T-helper 1 cell treated with Interleukin-12 subunit alpha and Interleukin-12 subunit beta and Interleukin-4 antibody, amounts not matched to agents 30 ng/mL and 1 ng/mL, for 36 hours (primary cell): ENCODE data around the gene BDP1. TPM values are rescaled to one million over a fixed set of nuclear protein-coding genes. Genes with fewer than 3 reads are reported as not detected.
"Not testable (repeated sequence)": the region's sequence is repeated elsewhere in the genome, so short reads cannot be mapped to it uniquely, and the experiment has no call there.

Source experiments
- intact Hi-C: fragments of 100-400 bp; cut with micrococcal nuclease; formaldehyde crosslinking; loops from one replicate; pipeline ENCODE4 v1.15.1; 2024
- total RNA-seq: library from RNA; stranded (reverse); gene quantifications from 2 replicates; pipeline ENCODE4 v1.2.3, GENCODE V29; 2022

The BDP1 gene
- total RNA-seq, 1 donor from 2014 or later, result 35.2 TPM

DNA sequence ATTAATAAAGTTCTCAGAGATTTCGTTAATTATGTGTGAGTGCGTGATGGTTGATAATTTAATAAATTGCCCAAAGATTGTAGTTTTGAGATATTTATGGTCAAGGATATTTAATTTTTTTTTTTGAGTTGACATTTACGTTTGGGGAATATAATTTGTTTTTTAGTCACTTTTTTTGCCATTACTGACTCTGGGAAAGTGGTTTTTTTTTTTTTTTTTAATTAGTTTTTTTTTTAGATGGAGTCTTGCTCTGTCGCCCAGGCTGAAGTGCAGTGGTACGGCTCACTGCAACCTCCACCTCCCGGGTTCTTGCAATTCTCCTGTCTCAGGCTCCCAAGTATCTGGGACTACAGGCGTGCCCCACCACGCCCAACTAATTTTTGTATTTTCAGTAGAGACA, 1.7 kb downstream of the BDP1 start:
- intact Hi-C loops, result loop anchor here (5.0 kb wide), 3 partner anchors 75 to 1390 kb away; no protein-coding TSS in a partner anchor

DNA sequence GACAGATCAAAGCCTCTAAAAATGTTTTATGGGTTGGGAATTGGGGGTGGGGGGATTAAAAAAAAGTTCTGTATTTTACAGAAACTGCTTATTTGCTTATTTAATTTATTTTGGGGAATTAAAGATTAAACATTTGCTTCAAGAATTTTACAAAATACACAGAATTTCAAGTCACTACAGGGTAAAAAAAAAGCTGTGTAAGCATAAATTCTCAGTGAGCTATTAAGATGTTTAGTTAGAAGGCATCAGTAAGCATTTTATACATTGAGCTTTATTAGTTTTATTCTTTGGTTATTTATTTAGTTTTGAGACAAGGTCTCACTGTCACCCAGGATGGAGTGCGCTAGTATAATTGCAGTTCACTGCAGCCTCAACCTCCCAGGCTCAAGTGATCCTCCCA, 5.2 kb downstream of the BDP1 start:
- intact Hi-C loops, result no loop called here

- intact Hi-C loops, result no loop called here
These were observed 5.9 kb downstream of the BDP1 start for GRCh38 chr5:71461360-71461759.

- intact Hi-C loops, result no loop called here
These were observed 15.7 kb downstream of the BDP1 start for GRCh38 chr5:71471193-71471592.

DNA sequence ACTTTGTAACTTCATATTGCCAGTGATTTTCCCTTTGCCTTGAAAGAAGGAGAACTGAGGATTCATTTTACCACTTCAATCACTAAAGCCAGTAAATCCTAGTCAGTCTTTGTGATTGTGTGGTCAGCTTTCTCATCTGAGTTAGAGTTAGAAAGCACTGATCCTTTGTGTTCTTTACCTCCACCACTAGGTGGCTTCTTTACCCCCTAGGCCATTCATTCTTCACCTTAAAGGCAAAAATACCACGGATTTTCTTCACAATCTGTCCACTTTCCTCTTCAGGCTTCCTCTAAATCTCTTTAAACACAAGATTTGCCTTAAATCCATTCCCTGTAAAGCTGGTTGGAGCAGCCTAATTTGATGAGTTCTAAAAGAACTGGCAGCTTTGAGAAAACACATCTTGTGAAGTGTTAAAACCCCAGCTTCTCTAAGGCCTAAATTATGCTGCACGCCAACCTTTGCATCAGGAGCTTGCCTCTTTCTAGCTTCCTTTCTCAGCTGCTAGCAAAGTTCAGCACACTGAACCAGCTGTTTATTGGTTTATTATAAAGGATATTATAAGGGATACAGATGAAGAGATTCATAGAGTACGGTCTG, 20.4 kb downstream of the BDP1 start:
- intact Hi-C loops, result loop anchor here (1.0 to 5.0 kb wide), 6 partner anchors 20 to 831 kb away; no protein-coding TSS in a partner anchor

DNA sequence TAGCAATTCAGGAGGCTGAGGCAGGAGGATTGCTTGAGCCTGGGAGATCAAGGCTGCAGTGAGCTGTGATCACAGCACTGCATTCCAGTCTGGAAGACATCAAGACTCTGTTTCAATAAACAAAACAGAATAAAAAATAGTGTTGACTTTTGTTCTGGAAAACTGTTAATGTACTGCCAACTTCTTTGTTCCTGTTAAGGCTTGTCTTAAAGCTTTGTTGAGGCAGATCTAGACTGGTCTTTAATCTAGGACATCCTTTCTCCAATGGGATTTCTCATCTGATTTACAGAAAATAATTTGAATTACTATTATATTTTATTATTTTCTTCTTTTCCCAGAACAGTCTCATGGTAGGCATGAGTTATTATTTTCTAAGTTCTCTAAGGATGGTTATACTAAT, 26.0 kb downstream of the BDP1 start:
- intact Hi-C loops, result no loop called here

DNA sequence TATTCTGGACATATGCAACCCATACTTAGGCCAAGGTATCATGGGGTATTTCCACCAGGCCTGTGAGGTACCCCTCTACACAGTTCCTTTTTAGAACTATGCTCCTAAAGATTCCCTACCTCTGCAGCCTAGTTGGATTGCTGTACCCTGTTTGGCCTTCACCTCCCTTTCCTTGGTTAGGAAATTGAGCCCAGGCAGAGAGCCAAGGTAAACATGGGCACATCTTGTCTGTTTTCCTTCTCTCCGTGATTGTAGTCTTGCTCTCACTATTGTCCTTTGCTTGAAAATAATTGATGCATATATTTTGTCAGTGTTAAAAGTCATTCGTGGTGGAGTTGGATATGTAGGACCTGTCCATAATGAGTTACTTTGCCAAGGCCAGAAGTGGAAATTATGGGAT, 26.7 kb downstream of the BDP1 start:
- intact Hi-C loops, result no loop called here

DNA sequence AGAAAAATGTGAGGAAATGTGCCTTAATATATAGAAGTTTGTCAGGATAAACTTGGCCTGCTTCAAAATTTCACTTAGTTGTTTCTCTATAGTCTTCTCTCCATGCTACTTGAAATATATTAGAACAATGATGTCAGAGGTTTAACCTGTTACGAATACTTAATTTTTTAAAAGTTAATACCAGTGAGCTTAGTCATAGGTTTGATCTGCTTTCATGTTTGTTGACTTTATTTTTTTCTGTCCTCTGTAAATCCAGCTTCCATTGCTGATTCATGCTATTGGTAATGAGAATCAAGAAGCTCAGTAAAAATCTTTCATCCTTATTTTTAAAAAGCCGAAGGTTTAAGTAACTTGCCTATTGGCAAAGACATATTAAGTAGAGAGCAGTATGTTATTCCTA, 27.9 kb downstream of the BDP1 start:
- intact Hi-C loops, result no loop called here

GRCh38 chr5:71492817-71493615, 37.6 kb downstream of the BDP1 start:
- intact Hi-C loops, result no loop called here

DNA sequence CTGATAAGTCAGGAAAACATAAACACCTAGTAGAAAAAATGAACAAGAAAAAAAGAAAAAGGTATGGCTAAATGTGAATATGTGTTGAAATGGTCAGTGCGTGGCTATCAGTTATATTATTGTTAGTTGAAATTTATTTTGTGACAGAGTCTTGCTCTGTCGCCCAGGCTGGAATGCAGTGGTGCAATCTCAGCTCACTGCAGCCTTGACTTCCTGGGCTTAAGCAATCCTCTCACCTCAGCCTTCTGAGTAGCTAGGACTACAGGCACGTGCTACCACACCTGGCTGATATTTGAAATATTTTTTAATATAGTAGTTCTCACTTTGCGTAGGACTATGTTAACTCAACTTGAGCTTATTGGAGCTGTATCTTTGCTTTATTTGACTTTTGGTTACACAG, 38.8 kb downstream of the BDP1 start:
- intact Hi-C loops, result not testable (repeated sequence)

DNA sequence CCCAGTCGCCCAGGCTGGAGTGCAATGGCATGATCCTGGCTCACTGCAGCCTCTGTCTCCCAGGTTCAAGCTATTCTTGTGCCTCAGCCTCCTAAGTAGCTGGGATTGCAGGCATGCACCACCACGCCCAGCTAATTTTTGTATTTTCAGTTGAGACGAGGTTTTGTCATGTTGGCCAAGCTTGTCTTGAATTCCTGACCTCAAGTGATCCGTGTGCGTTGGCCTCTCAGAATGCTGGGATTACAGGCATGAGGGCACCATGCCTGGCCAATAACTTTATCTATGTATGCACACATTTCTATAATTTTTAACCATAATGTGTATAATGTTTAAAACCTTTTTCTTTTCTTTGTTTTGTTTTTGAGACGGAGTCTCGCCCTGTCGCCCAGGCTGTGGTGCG, 43.3 kb downstream of the BDP1 start:
- intact Hi-C loops, result not testable (repeated sequence)

GRCh38 chr5:71503536-71503935, 48.1 kb downstream of the BDP1 start:
- intact Hi-C loops, result no loop called here

- intact Hi-C loops, result no loop called here
These were observed 66.7 kb downstream of the BDP1 start for GRCh38 chr5:71522151-71522550.

DNA sequence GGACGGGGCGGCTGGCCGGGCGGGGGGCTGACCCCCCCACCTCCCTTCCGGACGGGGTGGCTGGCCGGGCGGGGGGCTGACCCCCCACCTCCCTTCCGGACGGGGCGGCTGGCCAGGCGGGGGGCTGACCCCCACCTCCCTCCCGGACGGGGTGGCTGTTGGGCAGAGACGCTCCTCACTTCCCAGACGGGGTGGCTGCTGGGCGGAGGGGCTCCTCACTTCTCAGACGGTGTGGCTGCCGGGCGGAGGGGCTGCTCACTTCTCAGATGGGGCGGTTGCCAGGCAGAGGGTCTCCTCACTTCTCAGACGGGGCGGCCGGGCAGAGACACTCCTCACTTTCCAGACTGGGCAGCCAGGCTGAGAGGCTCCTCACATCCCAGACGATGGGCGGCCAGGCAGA, 70.2 kb downstream of the BDP1 start:
- intact Hi-C loops, result not testable (repeated sequence)

DNA sequence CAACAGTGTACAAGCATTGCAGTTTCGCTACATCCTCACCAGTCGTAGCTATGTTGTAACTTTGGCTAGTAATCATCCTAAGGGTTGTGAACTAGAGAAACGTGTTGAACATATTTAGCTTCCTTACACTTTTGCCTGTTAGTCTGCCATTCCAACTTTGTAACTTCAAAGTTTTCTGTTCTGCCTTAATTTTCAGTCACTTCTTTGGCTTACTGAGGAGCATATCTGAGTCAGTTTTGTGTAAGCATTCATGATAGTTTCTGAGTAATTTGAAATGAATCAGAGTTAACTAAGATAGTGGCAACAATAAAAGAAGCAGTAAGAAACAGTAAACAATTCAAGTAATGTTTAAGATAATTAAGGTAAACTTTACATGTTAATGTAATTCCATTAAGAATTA, 72.8 kb downstream of the BDP1 start:
- intact Hi-C loops, result no loop called here

- intact Hi-C loops, result loop anchor here (5.0 kb wide), 1 partner anchor 72 kb away; the partner anchor contains the start of gene BDP1
These were observed 74.2 kb downstream of the BDP1 start for GRCh38 chr5:71529682-71530081.

DNA sequence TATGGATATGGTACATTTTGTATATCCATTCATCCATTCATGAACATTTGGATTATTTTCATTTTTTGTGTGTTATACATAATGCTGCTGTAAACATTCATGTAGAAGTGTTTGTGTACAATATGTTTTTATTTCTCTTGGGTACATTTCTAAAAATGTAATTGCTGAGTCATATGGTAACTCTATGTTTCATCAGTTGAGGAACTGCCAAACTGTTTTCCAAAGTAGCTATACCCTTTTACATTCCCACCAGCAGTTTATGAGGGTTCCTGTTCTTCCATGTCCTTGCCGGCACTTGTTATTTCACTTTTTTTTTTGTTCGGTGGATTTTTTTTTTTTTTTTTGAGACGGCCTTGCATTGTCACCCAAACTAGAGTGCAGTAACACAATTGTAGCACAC, 77.7 kb downstream of the BDP1 start:
- intact Hi-C loops, result loop anchor here (1.0 to 5.0 kb wide), 3 partner anchors 54 to 76 kb away; partner anchors contain the start of genes BDP1 and MCCC2

DNA sequence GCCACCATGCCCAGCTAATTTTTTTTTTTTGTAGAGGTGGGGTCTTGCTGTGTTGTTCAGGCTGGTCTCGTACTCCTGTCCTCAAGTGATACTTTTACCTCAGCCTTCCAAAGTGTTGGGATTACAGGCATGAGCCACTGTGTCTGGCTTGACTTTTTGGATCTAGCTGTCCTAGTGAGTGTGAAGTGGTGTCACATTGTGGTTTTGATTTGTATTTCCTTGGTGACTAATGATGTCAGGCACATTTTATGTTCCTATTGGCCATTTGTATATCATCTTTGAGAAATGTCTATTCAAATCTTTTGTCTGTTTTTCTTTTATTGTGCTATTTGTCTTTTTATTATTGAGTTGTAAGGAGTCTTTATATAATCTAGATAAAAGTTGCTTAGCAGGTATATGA, 78.2 kb downstream of the BDP1 start:
- intact Hi-C loops, result loop anchor here (1.0 to 5.0 kb wide), 3 partner anchors 53 to 76 kb away; partner anchors contain the start of genes BDP1 and MCCC2

DNA sequence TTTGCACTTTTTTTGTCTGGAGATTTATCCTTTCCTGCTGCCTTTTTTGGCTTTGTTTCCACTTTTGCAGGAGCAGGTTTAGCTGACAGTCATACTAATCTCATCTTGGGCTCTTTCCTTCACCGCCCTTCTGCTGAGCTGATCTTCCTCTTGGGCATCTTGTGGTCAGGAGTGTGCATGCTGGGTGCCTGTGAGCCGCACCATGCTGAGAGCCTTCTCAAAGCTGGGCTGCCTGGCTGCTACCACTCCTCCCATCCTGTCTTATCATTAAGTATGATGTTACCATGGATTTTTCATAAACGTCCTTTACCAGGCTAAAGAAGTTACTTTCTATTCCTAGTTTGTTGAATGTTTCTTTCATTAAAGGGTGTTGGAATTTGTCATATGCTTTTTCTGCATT, 82.2 kb downstream of the BDP1 start:
- intact Hi-C loops, result loop anchor here (5.0 kb wide), 1 partner anchor 60 kb away; no protein-coding TSS in a partner anchor

GRCh38 chr5:71550885-71551284, 95.4 kb downstream of the BDP1 start:
- intact Hi-C loops, result not testable (repeated sequence)

DNA sequence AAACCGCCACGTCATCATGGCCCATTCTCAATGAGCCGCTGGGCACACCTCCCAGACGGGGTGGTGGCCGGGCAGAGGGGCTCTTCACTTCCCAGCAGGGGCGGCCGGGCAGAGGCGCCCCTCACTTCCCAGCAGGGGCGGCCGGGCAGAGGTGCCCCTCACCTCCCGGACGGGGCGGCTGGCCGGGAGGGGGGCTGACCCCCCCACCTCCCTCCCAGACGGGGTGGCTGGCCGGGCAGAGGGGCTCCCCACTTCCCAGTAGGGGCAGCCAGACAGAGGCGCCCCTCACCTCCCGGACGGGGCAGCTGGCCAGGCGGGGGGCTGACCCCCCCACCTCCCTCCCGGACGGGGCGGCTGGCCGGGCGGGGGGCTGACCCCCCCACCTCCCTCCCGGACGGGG, 96.1 kb downstream of the BDP1 start:
- intact Hi-C loops, result not testable (repeated sequence)

GRCh38 chr5:71552026-71552749, 96.7 kb downstream of the BDP1 start:
- intact Hi-C loops, result not testable (repeated sequence)
